Neutrophil (primary cell): Measurements from ENCODE around the gene CPN2.

Experiments
- H3K27ac ChIP-seq: fragments of 200-600 bp; sonication (generic); 2 replicates; pipeline ENCODE4 v1.5.1; 2016; ENCODE audit warnings: mild to moderate bottlenecking, moderate library complexity
- H3K27me3 ChIP-seq: fragments of 200-600 bp; sonication (generic); 2 replicates; pipeline ENCODE4 v1.6.0; 2016; ENCODE audit warnings: mild to moderate bottlenecking
- H3K36me3 ChIP-seq: fragments of 200-600 bp; sonication (generic); 2 replicates; pipeline ENCODE4 v1.5.1; 2017
- H3K4me1 ChIP-seq, 2 experiments: fragments of 200-600 bp in 1 of 2; sonication (generic) in 1 of 2; 1 replicate in 1 of 2; 2 replicates in 1 of 2; pipeline versions ENCODE4 v1.5.1 to v1.6.1; 2013 to 2016; ENCODE audit warnings: low read depth in 1 of 2, low read length in 1 of 2, mild to moderate bottlenecking in 1 of 2, moderate library complexity in 1 of 2; ENCODE audit not compliant: control insufficient read depth in 1 of 2, insufficient read depth in 1 of 2
- H3K4me3 ChIP-seq, 2 experiments: fragments of 200-600 bp in 1 of 2; sonication (generic) in 1 of 2; 1 replicate in 1 of 2; 2 replicates in 1 of 2; pipeline ENCODE4 v1.5.1; 2013 to 2016; ENCODE audit warnings: low read depth in 1 of 2, low read length in 1 of 2, mild to moderate bottlenecking in 1 of 2, moderate library complexity in 1 of 2
- H3K9me3 ChIP-seq: fragments of 200-600 bp; sonication (generic); 2 replicates; pipeline ENCODE4 v1.5.1; 2016
- CTCF ChIP-seq: fragments of 200-600 bp; sonication (generic); IDR thresholded peaks from 2 replicates; pipeline ENCODE4 v1.5.1; 2016; ENCODE audit warnings: antibody characterized with exemption

CPN2 gene

DNA sequence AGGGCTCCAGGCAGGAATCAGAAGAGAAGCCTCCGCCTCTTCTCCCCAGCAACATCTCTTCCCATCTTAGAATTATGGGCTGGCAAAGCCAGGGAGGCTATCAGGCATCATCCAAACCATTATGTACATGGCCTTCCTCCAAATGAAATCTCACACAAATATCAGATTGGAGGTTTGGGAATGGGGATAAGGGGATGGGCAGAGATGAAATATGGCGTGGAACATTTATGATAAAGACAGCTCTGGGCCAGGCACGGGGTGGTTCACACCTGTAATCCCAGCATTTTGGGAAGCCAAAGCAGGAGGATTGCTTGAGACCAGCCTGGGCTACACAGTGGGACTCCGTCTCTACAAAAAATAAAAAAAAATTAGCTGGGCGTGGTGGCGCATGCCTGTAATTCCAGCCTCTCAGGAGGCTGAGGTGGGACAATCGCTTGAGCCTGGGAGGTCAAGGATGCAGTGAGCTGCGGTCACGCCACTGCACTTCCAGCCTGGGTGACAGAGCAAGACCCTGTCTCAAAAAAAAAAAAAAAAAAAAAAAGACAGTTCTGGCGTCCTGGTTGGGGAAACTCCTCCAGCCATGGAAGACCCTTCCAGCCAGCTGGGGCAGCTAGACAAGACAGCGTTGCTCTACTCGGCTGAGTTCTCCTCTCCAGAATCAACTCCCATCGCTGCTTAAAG is 36.6 kb downstream of the CPN2 start:
- H3K27me3 ChIP-seq, result peaks cover 93% of the 10 kb centered on the region

GRCh38 chr3:194313560-194314387 is 37.4 kb downstream of the CPN2 start:
- Histone ChIP-seq H3K4me1 (peaks cover 7 to 12% of the 10 kb centered on the region in 2 experiments), H3K36me3 (no peaks in the 10 kb centered on the region), H3K27me3 (peaks cover 98% of the 10 kb centered on the region), H3K4me3 (no peak overlapping the region), H3K9me3 (no peaks in the 10 kb centered on the region), H3K27ac (no peak overlapping the region)
- no peak for TF ChIP-seq CTCF

More for the DNA sequence above, 36.6 kb downstream of the CPN2 start:
- no peak overlapping the region for H3K27ac ChIP-seq
- no peaks in the 10 kb centered on the region for H3K9me3 ChIP-seq
- TF ChIP-seq CTCF, result no peak
- no peaks in the 10 kb centered on the region for H3K36me3 ChIP-seq
- H3K4me1 ChIP-seq, result peaks cover 7 to 12% of the 10 kb centered on the region in 2 experiments
- H3K4me3 ChIP-seq, result no peak overlapping the region

GRCh38 chr3:194312743-194313281 is 38.3 kb downstream of the CPN2 start:
- peaks cover 99% of the 10 kb centered on the region for H3K27me3 ChIP-seq
- no peak for TF ChIP-seq CTCF

DNA sequence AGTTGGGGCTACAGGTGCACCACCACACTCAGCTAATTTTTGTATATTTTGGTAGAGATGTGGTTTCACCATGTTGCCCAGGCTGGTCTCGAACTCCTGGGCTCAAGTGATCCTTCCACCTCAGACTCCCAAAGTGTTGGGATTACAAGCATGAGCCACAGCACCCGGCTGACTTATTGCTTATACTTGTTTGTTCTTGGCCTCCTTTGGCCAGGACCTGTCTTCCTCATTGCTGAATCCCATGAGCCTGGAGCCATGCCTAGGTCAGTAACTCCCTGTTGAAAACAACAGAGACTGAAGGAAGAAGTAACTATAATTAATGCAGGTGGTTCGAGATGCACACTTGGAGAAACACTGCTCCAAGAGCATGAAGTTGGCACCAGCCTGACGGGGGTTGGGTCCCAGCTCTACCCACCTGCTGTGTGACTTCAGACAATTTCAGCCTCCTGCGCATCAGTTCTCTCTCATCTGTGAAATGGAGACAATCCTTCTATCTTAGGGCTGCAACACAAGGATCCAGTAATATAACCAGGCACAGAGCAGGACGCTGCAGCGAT is 38.9 kb downstream of the CPN2 start:
- Histone ChIP-seq H3K4me3 (no peak overlapping the region), H3K4me1 (peaks cover 7 to 12% of the 10 kb centered on the region in 2 experiments), H3K36me3 (no peaks in the 10 kb centered on the region), H3K27ac (no peak overlapping the region), H3K27me3 (peaks cover 99% of the 10 kb centered on the region), H3K9me3 (no peaks in the 10 kb centered on the region)
- no peak for TF ChIP-seq CTCF

More at GRCh38 chr3:194312743-194313281, 38.3 kb downstream of the CPN2 start:
- Histone ChIP-seq H3K9me3 (no peaks in the 10 kb centered on the region), H3K27ac (no peak overlapping the region), H3K4me3 (no peak overlapping the region), H3K4me1 (peaks cover 7 to 12% of the 10 kb centered on the region in 2 experiments), H3K36me3 (no peaks in the 10 kb centered on the region)

GRCh38 chr3:194311000-194311399 is 40.1 kb downstream of the CPN2 start:
- peaks cover 7 to 10% of the 10 kb centered on the region in 2 experiments for H3K4me1 ChIP-seq
- TF ChIP-seq CTCF, result no peak
- no peaks in the 10 kb centered on the region for H3K36me3 ChIP-seq
- peaks cover 99% of the 10 kb centered on the region for H3K27me3 ChIP-seq
- no peak overlapping the region for H3K27ac ChIP-seq
- H3K9me3 ChIP-seq, result no peaks in the 10 kb centered on the region
- H3K4me3 ChIP-seq, result no peak overlapping the region
